Loucy (cell line): ENCODE results near the gene SERPINE1.

Experiments
- CTCF ChIP-seq: fragments of 200-600 bp; sonication (generic); conservative IDR thresholded peaks from 2 replicates; pipeline ENCODE4 v1.5.1; 2014; ENCODE audit warnings: mild to moderate bottlenecking, antibody characterized with exemption, low read length
- EZH2phosphoT487 ChIP-seq: fragments of 200-600 bp; IDR thresholded peaks from 2 replicates; pipeline ENCODE4 v1.6.1; 2018; ENCODE audit warnings: antibody characterized with exemption, mild to moderate bottlenecking, moderate library complexity, borderline replicate concordance

DNA sequence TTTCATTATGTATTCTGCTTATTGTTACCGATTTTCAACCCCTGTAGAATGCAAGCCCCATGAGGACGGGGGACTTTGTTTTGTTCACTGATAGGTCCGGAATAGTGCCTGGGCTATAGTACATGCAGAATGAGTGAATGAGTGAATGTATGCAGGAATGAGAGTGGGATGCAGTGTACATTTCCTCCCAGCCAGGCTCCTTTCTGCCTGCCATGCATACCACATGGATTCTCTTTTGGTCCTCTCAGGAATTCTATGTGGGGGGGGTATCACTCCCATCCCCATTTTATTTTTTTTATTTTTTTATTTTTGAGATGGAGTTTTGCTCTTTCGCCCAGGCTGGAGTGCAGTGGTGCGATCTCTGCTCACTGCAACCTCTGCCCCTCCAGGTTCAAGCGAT lies 24.9 kb upstream of the SERPINE1 start:
- TF ChIP-seq CTCF (no peak), EZH2phosphoT487 (no peak)
